MCF 10A (cell line): Measurements from ENCODE around the gene LRP1. TPM values are rescaled to one million over a fixed set of nuclear protein-coding genes. Genes with fewer than 3 reads are reported as not detected.

Experiments
- BruUV-seq: library from RNA; stranded (reverse); fragments of 400-500 nt; replicated peaks from 2 replicates; lab custom pipeline; 2021; lab: Mats Ljungman, UMichigan
- CTCF ChIA-PET: fragments of 300-600 bp; sonication (Branson Sonifier 250); formaldehyde crosslinking; extraction: SDS; loops from one replicate; lab custom pipeline; 2021; ENCODE audit warnings: antibody characterized with exemption, inconsistent platforms; lab: Yijun Ruan, JAX
- POLR2A ChIA-PET: fragments of 300-600, 350-650 bp; sonication (Branson Sonifier 250); formaldehyde crosslinking; extraction: SDS; loops from one replicate; lab custom pipeline; 2020; ENCODE audit warnings: antibody characterized with exemption, inconsistent platforms; lab: Yijun Ruan, JAX
- DNase-seq: peaks from one replicate; pipeline ENCODE4 v3.0.0-alpha.2; 2018; ENCODE audit not compliant: unreplicated experiment
- H3K27ac Mint-ChIP-seq: one replicate; pipeline ENCODE4 v1.8.0; 2022; ENCODE audit warnings: mild to moderate bottlenecking, low read depth, mixed read lengths; ENCODE audit not compliant: unreplicated experiment
- H3K27me3 Mint-ChIP-seq: one replicate; pipeline ENCODE4 v1.8.0; 2022; ENCODE audit warnings: mixed read lengths; ENCODE audit not compliant: insufficient read depth, unreplicated experiment
- H3K36me3 Mint-ChIP-seq: one replicate; pipeline ENCODE4 v1.8.0; 2022; ENCODE audit warnings: mild to moderate bottlenecking, moderate library complexity, mixed read lengths; ENCODE audit not compliant: insufficient read depth, unreplicated experiment
- H3K4me1 Mint-ChIP-seq: one replicate; pipeline ENCODE4 v1.8.0; 2022; ENCODE audit warnings: mixed read lengths; ENCODE audit not compliant: insufficient read depth, unreplicated experiment
- H3K4me3 Mint-ChIP-seq: one replicate; pipeline ENCODE4 v1.8.0; 2022; ENCODE audit warnings: mild to moderate bottlenecking, moderate library complexity, mixed read lengths; ENCODE audit not compliant: unreplicated experiment
- H3K9me3 Mint-ChIP-seq: one replicate; pipeline ENCODE4 v1.8.0; 2022; ENCODE audit warnings: mixed read lengths; ENCODE audit not compliant: unreplicated experiment
- intact Hi-C: fragments of 100-400 bp; cut with micrococcal nuclease; formaldehyde crosslinking; loops from 2 replicates; pipeline ENCODE4 v1.14.1; 2022
- total RNA-seq: library from RNA; stranded (reverse); gene quantifications from 2 replicates; pipeline ENCODE4 v1.2.3, GENCODE V29; 2022
- TF ChIP-seq, protein P1 (sequence below): fragments of 200-600 bp; IDR thresholded peaks from one replicate; pipeline ENCODE4 v1.8.0; 2022; ENCODE audit warnings: antibody characterized with exemption, mild to moderate bottlenecking; ENCODE audit not compliant: unreplicated experiment

The LRP1 gene
- total RNA-seq, 1 experiment from 2014 or later: 18.9 TPM

DNA sequence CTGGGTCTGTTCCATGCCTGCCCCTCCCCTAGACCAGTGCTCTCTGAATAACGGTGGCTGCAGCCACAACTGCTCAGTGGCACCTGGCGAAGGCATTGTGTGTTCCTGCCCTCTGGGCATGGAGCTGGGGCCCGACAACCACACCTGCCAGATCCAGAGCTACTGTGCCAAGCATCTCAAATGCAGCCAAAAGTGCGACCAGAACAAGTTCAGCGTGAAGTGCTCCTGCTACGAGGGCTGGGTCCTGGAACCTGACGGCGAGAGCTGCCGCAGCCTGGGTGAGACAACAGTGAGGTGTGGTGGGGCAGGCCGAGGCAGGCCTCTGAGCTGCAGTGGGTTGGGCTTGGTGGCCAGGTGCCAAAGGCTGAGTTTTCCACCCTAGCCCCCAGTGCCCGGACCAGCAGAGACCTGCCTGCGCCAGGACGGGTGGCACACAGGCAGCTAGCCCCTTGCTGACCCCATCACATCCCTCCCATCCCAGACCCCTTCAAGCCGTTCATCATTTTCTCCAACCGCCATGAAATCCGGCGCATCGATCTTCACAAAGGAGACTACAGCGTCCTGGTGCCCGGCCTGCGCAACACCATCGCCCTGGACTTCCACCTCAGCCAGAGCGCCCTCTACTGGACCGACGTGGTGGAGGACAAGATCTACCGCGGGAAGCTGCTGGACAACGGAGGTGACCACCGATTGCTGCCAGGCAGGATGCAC is 47.3 kb downstream of the LRP1 start:
- TF ChIP-seq, protein P1, sequence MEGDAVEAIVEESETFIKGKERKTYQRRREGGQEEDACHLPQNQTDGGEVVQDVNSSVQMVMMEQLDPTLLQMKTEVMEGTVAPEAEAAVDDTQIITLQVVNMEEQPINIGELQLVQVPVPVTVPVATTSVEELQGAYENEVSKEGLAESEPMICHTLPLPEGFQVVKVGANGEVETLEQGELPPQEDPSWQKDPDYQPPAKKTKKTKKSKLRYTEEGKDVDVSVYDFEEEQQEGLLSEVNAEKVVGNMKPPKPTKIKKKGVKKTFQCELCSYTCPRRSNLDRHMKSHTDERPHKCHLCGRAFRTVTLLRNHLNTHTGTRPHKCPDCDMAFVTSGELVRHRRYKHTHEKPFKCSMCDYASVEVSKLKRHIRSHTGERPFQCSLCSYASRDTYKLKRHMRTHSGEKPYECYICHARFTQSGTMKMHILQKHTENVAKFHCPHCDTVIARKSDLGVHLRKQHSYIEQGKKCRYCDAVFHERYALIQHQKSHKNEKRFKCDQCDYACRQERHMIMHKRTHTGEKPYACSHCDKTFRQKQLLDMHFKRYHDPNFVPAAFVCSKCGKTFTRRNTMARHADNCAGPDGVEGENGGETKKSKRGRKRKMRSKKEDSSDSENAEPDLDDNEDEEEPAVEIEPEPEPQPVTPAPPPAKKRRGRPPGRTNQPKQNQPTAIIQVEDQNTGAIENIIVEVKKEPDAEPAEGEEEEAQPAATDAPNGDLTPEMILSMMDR: peak; percentile 91
- intact Hi-C loops: loop anchor here (1.0 kb wide), 2 partner anchors 8 to 51 kb away; no protein-coding TSS in a partner anchor
- Mint-ChIP-seq H3K4me1 (peaks cover 41% of the 10 kb centered on the region), H3K27me3 (no peaks in the 10 kb centered on the region), H3K27ac (peak overlapping the region; percentile 68), H3K9me3 (no peaks in the 10 kb centered on the region), H3K4me3 (peak overlapping the region; percentile 32), H3K36me3 (peaks cover 43% of the 10 kb centered on the region)
- DNase-seq: peak; percentile 94
- POLR2A ChIA-PET: interaction anchor here (0.6 to 5.4 kb wide), 23 partner anchors 9 to 155 kb away, joined by 3 to 111 read pairs (median 6); partner anchors contain the start of genes LRP1, NAB2, NEMP1 and SHMT2
- BruUV-seq: no TSS peak
- CTCF ChIA-PET: interaction anchor here (0.6 to 15.4 kb wide), 34 partner anchors 9 to 1482 kb away, joined by 3 to 530 read pairs (median 4); partner anchors contain the start of genes INHBE, LRP1, LRP1-AS and NEMP1

DNA sequence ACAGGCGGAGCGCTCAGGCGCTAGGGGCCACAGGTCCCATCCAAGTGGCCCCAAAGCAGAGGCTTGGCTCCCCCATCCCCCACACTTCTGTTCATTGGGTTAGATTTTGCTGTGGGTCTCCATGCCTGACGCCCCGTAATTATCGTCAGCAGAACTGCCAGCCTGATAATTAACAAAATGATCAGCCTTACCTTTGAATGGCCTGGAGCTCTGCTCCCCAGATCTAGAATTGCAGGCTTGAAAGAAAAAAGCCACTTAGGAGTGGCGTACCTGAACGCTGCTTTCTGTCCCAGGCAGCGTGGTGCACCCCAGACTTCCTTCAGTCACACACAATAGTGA is 47.8 kb downstream of the LRP1 start:
- peaks cover 43% of the 10 kb centered on the region for H3K36me3 Mint-ChIP-seq
- intact Hi-C loops: no loop called here
- H3K27ac Mint-ChIP-seq: peak overlapping the region; percentile 68

DNA sequence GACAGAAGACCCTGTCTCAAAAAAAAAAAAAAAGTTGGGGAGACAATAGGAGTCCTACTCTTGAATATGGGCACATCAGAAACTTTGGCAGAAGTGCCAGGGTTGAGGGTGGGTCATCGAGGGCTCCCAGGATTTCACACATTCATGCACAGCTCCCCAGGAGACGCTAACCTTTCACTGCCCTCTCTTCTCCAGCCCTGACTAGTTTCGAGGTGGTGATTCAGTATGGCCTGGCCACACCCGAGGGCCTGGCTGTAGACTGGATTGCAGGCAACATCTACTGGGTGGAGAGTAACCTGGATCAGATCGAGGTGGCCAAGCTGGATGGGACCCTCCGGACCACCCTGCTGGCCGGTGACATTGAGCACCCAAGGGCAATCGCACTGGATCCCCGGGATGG is 48.6 kb downstream of the LRP1 start:
- Mint-ChIP-seq H3K27me3 (no peaks in the 10 kb centered on the region), H3K4me3 (no peak overlapping the region), H3K9me3 (no peaks in the 10 kb centered on the region), H3K4me1 (peaks cover 32% of the 10 kb centered on the region), H3K36me3 (peaks cover 43% of the 10 kb centered on the region), H3K27ac (no peak overlapping the region)
- intact Hi-C loops: no loop called here
- peak; percentile 83 for DNase-seq
- BruUV-seq: no TSS peak
- ChIA-PET CTCF (interaction anchor here (0.6 to 15.4 kb wide), 15 partner anchors 10 to 279 kb away, joined by 3 to 530 read pairs (median 6); partner anchors contain the start of genes INHBE, LRP1, LRP1-AS and SHMT2), POLR2A (interaction anchor here (2.5 to 5.4 kb wide), 7 partner anchors 10 to 97 kb away, joined by 19 to 111 read pairs (median 32); partner anchors contain the start of genes LRP1, NAB2, NEMP1 and STAT6)
- TF ChIP-seq, protein P1: no peak

More for the DNA sequence above, 47.8 kb downstream of the LRP1 start:
- DNase-seq: no peak
- ChIA-PET CTCF (interaction anchor here (0.8 to 15.4 kb wide), 20 partner anchors 9 to 280 kb away, joined by 3 to 530 read pairs (median 4); partner anchors contain the start of genes INHBE, LRP1, LRP1-AS and NEMP1), POLR2A (interaction anchor here (0.7 to 5.4 kb wide), 20 partner anchors 10 to 155 kb away, joined by 3 to 111 read pairs (median 7); partner anchors contain the start of genes LRP1, NAB2, NEMP1 and SHMT2)
- no TSS peak for BruUV-seq
- H3K4me1 Mint-ChIP-seq: peaks cover 39% of the 10 kb centered on the region
- H3K27me3 Mint-ChIP-seq: no peaks in the 10 kb centered on the region
- TF ChIP-seq, protein P1: no peak
- H3K9me3 Mint-ChIP-seq: no peaks in the 10 kb centered on the region
- peak overlapping the region; percentile 32 for H3K4me3 Mint-ChIP-seq

DNA sequence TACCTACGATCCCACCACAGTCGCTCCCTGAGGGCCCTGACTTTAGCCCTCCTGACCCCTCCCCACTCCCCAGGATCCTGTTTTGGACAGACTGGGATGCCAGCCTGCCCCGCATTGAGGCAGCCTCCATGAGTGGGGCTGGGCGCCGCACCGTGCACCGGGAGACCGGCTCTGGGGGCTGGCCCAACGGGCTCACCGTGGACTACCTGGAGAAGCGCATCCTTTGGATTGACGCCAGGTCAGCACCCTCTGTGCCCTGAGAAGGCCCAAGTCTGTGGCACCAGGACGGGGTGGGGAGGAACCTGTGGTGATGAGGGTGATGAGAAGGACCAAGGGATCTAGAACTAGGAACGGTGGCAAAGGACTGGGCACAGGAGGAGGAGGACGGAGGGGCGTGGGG is 49.1 kb downstream of the LRP1 start:
- intact Hi-C loops: no loop called here
- no peak overlapping the region for H3K27ac Mint-ChIP-seq

More for the DNA sequence above, 49.1 kb downstream of the LRP1 start:
- BruUV-seq: no TSS peak
- Mint-ChIP-seq H3K27me3 (no peaks in the 10 kb centered on the region), H3K4me1 (peaks cover 32% of the 10 kb centered on the region), H3K9me3 (no peaks in the 10 kb centered on the region), H3K36me3 (peaks cover 41% of the 10 kb centered on the region), H3K4me3 (no peak overlapping the region)
- ChIA-PET CTCF (interaction anchor here (0.6 to 15.4 kb wide), 7 partner anchors 11 to 130 kb away, joined by 4 to 530 read pairs (median 12); partner anchors contain the start of genes LRP1 and LRP1-AS), POLR2A (interaction anchor here (2.6 to 5.4 kb wide), 5 partner anchors 25 to 98 kb away, joined by 19 to 111 read pairs (median 39); partner anchors contain the start of genes LRP1, NAB2, NEMP1 and STAT6)
- TF ChIP-seq, protein P1: no peak
- no peak for DNase-seq
